H1 (cell line): Measurements from ENCODE around the gene C2orf81. TPM values are rescaled to one million over a fixed set of nuclear protein-coding genes. Genes with fewer than 3 reads are reported as not detected.

ENCODE experiments used
- KDM4A ChIP-seq: IDR thresholded peaks from one replicate; pipeline ENCODE4 v1.7.1; 2012; ENCODE audit warnings: low read depth, mild to moderate bottlenecking, moderate library complexity, low read length, inconsistent platforms; ENCODE audit not compliant: severe bottlenecking
- MAFK ChIP-seq: IDR thresholded peaks from 2 replicates; pipeline ENCODE4 v1.6.1; 2012; ENCODE audit warnings: low read depth, mild to moderate bottlenecking, improper control_type of control experiment, low read length
- RXRA ChIP-seq: IDR thresholded peaks from 2 replicates; pipeline ENCODE4 v1.6.1; 2011; ENCODE audit warnings: low read depth, mild to moderate bottlenecking, low read length, moderate library complexity; ENCODE audit not compliant: insufficient read depth
- SP4 ChIP-seq: IDR thresholded peaks from 2 replicates; pipeline ENCODE4 v1.6.1; 2012; ENCODE audit warnings: low read length, inconsistent platforms
- TEAD4 ChIP-seq: IDR thresholded peaks from 2 replicates; pipeline ENCODE4 v1.6.1; 2012; ENCODE audit warnings: low read depth, low read length, inconsistent platforms, mixed read lengths
- polyA plus RNA-seq, 7 experiments: library from polyadenylated mRNA; depleted of rRNA in 3 of 7; stranded (reverse) in 5 of 7; unstranded in 2 of 7; fragments of >200 nt in 5 of 7; fragments of 200-250 nt in 2 of 7; gene quantifications; 1 replicate in 5 of 7; 2 replicates in 1 of 7; 4 replicates in 1 of 7; pipeline versions ENCODE4 v1.2.1 to v1.2.3, GENCODE V29; 2011 to 2013; ENCODE audit warnings: missing spikeins in 2 of 7, mixed read lengths in 2 of 7
- total RNA-seq: library from RNA; stranded (reverse); fragmentation: NEBNext Ultra II Directional; extraction: Animal tissue kit (Norgen Biotek cat#: 25700); gene quantifications from 2 replicates; pipeline ENCODE4 v1.2.1, GENCODE V29; 2021
- TF ChIP-seq, protein P1 (sequence below): IDR thresholded peaks from 2 replicates; pipeline ENCODE4 v1.6.1; 2011; ENCODE audit warnings: low read length, improper control_type of control experiment

The C2orf81 gene
- total and polyA plus RNA-seq, 2 of the 8 experiments (the other 6 are each of a cell fraction or from before 2014, with no cell fraction given) = 1.6 to 3.3 TPM

DNA sequence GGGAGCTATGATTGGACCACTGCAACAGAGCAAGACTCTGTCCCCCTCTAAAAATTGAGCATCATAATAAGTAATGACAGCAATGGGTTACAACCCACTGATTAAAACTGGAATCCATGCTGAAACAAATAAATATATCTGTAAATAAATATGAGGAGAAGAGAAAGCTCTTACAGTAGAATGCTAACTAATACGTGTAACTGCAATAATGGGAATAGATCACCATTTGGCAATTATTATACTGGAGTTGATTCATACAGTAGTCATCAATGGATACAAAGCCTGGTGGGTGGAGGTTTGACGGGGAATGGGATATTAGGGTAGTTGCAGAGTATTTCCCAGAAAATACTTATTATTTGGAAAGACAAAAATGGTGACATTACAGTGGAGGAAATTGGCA lies 27.4 kb upstream of the C2orf81 start (continued):
- TF ChIP-seq, protein P1, sequence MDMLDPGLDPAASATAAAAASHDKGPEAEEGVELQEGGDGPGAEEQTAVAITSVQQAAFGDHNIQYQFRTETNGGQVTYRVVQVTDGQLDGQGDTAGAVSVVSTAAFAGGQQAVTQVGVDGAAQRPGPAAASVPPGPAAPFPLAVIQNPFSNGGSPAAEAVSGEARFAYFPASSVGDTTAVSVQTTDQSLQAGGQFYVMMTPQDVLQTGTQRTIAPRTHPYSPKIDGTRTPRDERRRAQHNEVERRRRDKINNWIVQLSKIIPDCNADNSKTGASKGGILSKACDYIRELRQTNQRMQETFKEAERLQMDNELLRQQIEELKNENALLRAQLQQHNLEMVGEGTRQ = no peak
- no peak for TF ChIP-seq MAFK
- no peak for TF ChIP-seq SP4
- no peak for TF ChIP-seq TEAD4
- no peak for TF ChIP-seq KDM4A
- TF ChIP-seq RXRA = no peak
